ENCODE results near the gene GP9. TPM values are rescaled to one million over a fixed set of nuclear protein-coding genes. Genes with fewer than 3 reads are reported as not detected.

Gene GP9
- total RNA-seq, 3 donors from 2014 or later, result not detected

DNA sequence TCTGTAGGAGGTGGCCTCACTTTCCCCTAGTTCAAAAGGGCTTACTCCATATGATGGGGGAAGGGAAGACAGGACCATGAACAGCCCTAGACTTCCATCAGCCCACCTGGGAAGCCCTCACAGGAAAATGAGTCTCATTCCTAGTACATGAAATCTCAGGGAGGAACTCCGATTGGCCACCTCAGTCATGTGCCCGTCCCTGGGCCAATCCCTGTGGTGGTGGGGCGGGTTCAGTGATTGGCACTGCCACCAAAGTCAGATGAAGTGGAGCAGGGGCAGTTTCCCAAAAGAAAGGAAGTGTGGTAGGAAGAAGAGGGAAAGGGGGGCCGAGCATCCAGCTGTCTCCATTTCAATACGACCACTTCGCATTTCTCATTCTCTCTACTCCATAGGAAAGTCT, 25.9 kb upstream of the GP9 start:
- no peak overlapping the region for H3K4me3 Mint-ChIP-seq
- peak in 1 of 2 donors; percentile 57 for ATAC-seq

DNA sequence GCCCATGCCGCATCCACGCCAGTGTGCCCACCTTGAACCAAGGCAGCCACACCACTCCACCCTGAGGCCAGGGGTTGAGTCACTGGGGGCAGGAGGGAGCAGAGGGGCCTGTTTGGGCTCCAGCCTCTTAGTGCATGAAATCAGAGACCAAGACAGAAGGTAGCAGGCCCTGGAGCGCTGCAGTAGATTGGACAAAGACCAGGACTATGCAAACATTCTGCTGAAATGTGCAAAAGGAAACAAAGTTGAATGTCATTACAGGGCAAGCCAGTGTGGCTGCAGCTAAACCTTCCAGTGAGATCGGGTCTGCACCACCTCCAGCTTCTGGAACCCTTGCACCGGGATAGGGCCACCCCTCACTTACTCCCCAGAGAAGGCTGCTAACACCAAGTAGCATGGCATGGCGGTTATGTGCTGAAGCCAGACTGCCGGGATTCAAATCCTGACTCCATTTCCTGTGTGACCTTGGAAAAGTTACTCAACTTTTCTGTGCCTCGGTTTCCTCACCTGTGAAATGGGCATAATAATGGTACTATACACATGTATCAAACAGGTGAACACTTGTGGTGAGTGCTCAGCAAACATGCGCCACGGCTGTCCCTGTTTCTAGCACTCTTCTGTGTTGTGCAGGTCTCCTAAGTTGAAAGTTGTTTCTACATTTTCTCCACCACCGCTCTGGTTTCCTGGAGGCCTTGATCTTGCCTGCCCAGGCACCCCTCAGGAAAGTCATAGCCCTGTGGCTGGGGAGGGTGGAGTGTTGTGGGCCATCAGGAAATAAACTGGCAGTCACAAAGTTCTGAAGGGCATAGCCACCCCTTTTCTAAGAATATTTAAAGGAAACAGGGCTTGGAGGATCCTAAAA, 25.0 kb upstream of the GP9 start:
- Mint-ChIP-seq H3K36me3 (ENCODE audit: insufficient read depth) (no peaks in the 10 kb centered on the region), H3K4me3 (no peak overlapping the region), H3K9me3 (no peaks in the 10 kb centered on the region), H3K4me1 (ENCODE audit: low read depth) (peaks cover 12% of the 10 kb centered on the region), H3K27me3 (ENCODE audit: low read depth) (peaks cover 5% of the 10 kb centered on the region)
- no peak for ATAC-seq
- DNase-seq, result no peak

More for the DNA sequence above, 25.9 kb upstream of the GP9 start:
- H3K36me3 Mint-ChIP-seq (ENCODE audit: insufficient read depth), result no peaks in the 10 kb centered on the region
- DNase-seq, result no peak
- H3K4me1 Mint-ChIP-seq (ENCODE audit: low read depth), result peaks cover 10% of the 10 kb centered on the region
- H3K27me3 Mint-ChIP-seq (ENCODE audit: low read depth), result peaks cover 5% of the 10 kb centered on the region
- no peaks in the 10 kb centered on the region for H3K9me3 Mint-ChIP-seq

DNA sequence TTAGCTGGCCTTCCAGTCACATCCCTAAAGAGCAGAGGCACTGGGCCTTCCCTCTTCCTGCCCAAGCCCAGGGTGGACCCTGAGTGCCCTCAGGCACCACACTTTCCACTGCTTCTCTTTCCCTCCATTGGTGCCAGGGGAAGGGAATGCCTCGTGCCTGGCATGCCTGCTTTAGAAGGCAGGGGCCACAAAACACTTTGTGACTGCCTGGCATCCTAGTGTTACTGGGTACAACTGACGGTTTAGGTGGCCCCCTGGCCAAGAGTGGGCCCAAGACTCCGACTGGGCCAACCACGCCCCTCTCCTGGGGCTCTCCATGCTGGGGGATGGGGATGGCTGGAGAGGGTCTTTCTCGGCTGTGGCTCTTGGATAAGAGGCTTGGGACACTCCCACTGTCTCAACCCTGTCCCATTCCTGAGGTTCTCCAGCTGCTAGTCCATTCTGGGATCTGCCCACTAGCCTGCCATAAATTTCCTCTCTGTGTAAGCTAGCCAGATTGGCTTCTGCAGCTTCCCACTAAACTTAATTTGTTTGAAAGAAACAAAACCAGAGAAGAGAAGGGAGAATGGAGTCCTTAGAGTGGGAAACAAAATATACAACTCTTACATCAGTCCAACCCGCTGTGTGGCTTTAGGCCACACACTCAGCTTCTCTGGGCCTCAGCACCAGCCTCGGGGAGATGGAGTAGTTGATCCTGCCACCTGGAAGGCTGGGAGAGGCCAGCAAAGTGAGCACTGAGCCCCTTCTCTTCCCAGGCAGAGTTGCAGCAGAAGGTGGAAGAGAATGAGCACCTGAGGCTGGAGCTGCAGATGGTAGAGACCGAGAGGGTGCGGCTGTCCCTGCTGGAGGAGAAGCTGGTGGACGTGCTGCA, 24.1 kb upstream of the GP9 start:
- Mint-ChIP-seq H3K4me1 (ENCODE audit: low read depth) (peaks cover 12% of the 10 kb centered on the region), H3K9me3 (no peaks in the 10 kb centered on the region), H3K36me3 (ENCODE audit: insufficient read depth) (no peaks in the 10 kb centered on the region), H3K27me3 (ENCODE audit: low read depth) (peaks cover 5% of the 10 kb centered on the region), H3K4me3 (no peak overlapping the region)
- DNase-seq, result no peak
- ATAC-seq, result no peak

DNA sequence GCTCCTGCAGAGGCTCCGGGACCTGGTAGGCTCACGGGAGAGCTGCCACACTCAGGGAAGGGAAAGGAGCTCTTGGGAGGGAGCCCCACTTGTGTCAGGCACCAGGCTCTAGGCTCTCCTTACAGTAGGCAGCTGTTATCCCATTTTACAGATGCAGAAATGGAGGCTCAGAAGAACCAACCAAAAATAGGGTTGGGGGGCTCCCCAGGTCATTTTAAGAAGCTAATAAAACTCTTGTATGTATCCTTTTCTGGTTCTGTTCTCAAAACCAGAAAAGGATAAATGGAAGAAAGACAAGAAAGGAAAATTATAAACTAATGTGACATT, 23.5 kb upstream of the GP9 start:
- peaks cover 5% of the 10 kb centered on the region for H3K27me3 Mint-ChIP-seq (ENCODE audit: low read depth)
- H3K9me3 Mint-ChIP-seq, result no peaks in the 10 kb centered on the region
- peaks cover 12% of the 10 kb centered on the region for H3K4me1 Mint-ChIP-seq (ENCODE audit: low read depth)
- H3K36me3 Mint-ChIP-seq (ENCODE audit: insufficient read depth), result no peaks in the 10 kb centered on the region
- DNase-seq (no peak), ATAC-seq (no peak)
- no peak overlapping the region for H3K4me3 Mint-ChIP-seq

DNA sequence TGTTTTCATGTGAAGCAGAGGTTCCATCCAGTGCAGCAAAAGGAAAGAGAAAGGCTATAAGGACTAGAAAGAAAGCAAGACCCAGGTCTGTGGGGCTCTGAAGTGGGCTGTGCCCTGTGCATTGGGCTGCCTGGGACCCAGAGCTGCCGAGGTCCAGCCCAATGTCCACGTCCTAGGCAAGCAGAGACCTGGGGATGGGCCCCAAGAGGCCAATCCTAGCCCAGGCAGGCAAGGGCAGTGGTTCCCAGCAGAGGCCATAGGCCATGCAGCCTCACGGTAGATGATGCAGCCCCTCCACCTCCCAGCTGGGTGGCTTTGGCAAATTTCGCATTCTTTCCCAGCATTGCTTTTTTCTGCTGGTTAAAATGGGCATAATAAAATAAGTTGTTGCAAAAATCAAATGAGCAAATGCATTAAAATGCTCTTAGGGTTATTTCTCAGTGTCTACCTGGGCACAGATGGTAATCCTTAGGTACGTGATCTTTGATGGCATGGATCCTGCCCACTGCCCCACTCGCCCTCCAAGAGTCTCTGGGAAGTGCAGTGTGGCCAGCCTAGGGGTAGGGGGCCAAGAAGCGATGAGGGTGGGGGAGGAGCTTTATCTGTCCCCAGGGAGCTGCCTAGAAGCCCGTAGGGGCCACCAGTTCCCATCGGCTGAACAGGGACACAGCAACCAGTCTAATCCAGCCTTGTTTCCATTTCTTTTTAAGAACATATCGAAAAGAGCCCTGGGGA, 22.3 kb upstream of the GP9 start:
- H3K4me1 Mint-ChIP-seq (ENCODE audit: low read depth), result peaks cover 12% of the 10 kb centered on the region
- DNase-seq (no peak), ATAC-seq (no peak)
- no peak overlapping the region for H3K4me3 Mint-ChIP-seq
- H3K36me3 Mint-ChIP-seq (ENCODE audit: insufficient read depth), result no peaks in the 10 kb centered on the region
- peaks cover 9% of the 10 kb centered on the region for H3K27me3 Mint-ChIP-seq (ENCODE audit: low read depth)
- no peaks in the 10 kb centered on the region for H3K9me3 Mint-ChIP-seq

DNA sequence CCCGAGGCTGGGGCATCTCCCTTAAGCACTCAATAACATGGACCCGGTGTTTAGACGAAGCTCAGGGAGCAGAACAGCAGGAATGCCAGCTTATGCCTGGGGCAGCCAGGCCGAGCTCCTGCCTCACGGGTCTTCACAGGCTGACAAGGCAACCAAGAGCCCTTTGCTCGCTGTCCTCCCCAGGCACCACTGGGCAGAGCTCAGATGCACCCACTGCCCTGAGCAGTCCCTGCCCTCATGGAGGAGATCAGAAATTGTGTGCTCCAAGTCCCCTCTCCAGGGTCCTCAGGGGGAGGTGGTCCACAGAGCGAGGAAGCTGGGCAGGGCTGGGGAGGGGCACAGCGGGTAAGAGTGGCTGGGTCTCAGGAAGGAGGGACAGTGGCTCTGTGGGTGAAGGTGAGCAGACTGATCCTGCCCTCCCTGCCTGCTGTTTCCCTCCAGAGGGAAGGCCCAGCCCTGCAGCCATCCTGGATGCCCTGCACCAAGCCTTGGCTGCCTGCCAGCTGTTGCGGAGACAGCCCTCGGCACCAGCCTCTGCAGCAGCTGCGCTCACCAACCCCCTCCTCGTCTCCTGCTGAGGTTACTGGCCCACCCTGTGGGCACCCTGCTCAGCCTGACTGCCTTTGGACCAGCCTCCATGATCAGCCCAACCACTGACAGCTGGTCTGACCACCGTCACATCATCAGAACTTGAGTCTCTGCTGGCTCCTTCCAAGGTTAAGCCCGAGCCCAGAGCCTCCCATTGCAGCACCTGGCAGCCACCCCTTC, 21.1 kb upstream of the GP9 start:
- ATAC-seq, result no peak

DNA sequence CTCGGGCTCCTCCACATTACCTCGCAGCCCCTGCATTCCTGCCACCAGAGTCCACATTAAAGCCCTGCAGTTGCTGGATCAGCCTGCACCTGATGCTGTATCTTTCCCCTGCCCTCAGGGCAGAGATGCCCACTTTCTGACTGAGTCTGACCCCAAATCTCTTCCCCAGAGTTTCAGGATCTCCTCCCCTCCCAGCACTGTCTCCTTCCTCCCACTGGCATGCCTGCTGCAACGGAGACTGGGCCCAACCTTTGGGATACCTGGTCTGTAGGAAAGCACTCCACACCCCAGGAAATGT, 20.6 kb upstream of the GP9 start:
- H3K4me1 Mint-ChIP-seq (ENCODE audit: low read depth), result peaks cover 12% of the 10 kb centered on the region
- ATAC-seq (no peak), DNase-seq (no peak)
- H3K4me3 Mint-ChIP-seq, result no peak overlapping the region
- peaks cover 13% of the 10 kb centered on the region for H3K27me3 Mint-ChIP-seq (ENCODE audit: low read depth)
- H3K36me3 Mint-ChIP-seq (ENCODE audit: insufficient read depth), result no peaks in the 10 kb centered on the region
- H3K9me3 Mint-ChIP-seq, result no peaks in the 10 kb centered on the region

More for the DNA sequence above, 21.1 kb upstream of the GP9 start:
- Mint-ChIP-seq H3K4me3 (no peak overlapping the region), H3K36me3 (ENCODE audit: insufficient read depth) (no peaks in the 10 kb centered on the region), H3K27me3 (ENCODE audit: low read depth) (peaks cover 9% of the 10 kb centered on the region), H3K9me3 (no peaks in the 10 kb centered on the region), H3K4me1 (ENCODE audit: low read depth) (peaks cover 12% of the 10 kb centered on the region)
- no peak for DNase-seq

DNA sequence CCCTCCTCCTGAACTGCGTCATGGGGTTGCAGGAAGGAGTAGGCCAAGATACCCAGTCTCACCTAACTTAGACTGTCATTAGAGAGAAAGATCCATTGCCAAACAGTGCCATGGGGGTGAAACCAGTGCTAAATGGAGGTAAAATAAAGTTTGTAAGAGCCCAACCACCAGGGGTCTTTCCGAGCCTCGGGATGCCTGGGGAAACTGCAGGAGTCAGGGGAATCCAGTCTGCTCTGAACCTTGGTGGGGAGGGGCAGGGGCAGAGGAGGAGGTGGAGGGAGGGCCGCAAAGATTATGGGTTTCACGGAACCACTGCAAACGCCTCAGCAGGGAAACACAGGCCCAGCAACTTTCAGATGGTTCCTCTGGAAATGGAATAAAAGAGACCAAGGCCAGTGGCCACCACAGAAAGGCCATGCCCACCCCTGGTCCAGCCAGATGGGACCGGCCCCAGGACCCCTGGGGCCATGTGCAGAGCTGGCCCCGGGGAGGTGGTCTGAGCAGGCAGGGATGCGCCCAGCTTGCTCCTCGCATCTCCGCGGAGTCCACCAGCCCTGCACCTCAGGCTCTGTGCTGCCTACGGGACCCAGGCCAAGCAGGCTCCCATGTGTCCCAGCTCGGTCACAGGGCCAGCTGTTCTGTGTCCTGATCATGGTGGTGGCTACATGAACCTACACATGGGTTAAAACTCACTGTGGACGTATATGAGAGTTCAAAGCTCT, 19.8 kb upstream of the GP9 start:
- Mint-ChIP-seq H3K9me3 (no peaks in the 10 kb centered on the region), H3K36me3 (ENCODE audit: insufficient read depth) (no peaks in the 10 kb centered on the region), H3K4me1 (ENCODE audit: low read depth) (peaks cover 4% of the 10 kb centered on the region), H3K4me3 (no peak overlapping the region), H3K27me3 (ENCODE audit: low read depth) (peaks cover 13% of the 10 kb centered on the region)
- DNase-seq (no peak), ATAC-seq (no peak)

DNA sequence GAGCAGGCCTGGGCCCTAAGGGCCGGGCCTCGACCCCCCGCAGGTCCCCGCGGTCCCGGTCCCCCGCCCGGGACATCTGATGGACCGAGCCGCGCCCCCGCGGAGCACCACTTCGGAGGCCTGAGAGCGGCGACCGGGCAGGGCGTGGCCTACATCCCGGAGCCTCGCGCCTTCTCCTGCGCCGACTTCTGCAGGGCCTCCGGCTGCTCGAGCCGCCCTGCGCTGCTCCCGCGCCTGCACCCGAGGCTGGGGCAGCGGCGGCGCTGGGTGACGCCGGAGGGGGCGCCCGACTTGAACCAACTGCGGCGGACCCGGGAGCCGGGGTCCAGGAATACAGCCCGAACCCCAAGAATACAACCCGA, 14.9 kb upstream of the GP9 start:
- H3K4me3 Mint-ChIP-seq, result peak overlapping the region; percentile 31
- H3K27me3 Mint-ChIP-seq (ENCODE audit: low read depth), result peaks cover 7% of the 10 kb centered on the region
- no peaks in the 10 kb centered on the region for H3K36me3 Mint-ChIP-seq (ENCODE audit: insufficient read depth)
- ATAC-seq (peak; percentile 91), DNase-seq (peak; percentile 29)
- peaks cover 6% of the 10 kb centered on the region for H3K9me3 Mint-ChIP-seq
- no peaks in the 10 kb centered on the region for H3K4me1 Mint-ChIP-seq (ENCODE audit: low read depth)

DNA sequence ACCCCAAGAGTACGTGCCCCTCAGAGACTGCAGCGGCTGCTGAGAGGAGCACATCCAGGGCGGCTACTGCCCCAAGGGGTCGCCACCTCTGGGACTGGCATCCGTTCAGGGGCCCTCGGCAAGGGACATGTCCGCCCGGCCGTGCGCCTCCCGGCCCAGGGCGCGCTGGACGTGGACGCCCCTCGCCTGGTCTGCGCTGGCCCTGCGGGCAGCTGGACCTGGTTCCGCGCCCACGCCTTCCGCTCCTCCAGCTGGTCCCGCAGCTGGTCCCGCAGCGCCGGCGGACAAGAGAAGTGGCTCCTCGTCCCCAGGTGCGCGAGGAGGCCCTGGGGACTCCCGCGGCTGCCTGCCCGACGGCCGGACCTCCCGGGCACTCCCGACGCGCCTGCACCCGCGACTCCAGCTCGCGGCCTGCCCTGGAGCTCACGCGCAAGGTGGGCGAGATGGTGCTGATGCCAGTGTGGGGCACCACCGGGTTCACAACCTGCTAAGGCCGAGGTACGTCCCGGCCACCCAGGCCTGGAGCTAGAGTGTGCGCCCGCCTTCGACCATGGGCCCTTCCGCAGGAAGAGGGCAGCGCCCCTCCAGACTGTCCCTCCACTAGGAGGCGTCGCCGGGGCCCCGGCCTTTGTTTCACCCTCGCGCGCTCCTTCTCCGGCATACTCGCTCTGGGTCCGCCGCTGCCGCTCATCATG, 14.4 kb upstream of the GP9 start:
- H3K4me1 Mint-ChIP-seq (ENCODE audit: low read depth), result no peaks in the 10 kb centered on the region
- H3K36me3 Mint-ChIP-seq (ENCODE audit: insufficient read depth), result no peaks in the 10 kb centered on the region
- H3K9me3 Mint-ChIP-seq, result peaks cover 6% of the 10 kb centered on the region
- ATAC-seq (peak; percentile 66 to 70), DNase-seq (peak; percentile 24)
- H3K27me3 Mint-ChIP-seq (ENCODE audit: low read depth), result peaks cover 7% of the 10 kb centered on the region
- H3K4me3 Mint-ChIP-seq, result no peak overlapping the region

DNA sequence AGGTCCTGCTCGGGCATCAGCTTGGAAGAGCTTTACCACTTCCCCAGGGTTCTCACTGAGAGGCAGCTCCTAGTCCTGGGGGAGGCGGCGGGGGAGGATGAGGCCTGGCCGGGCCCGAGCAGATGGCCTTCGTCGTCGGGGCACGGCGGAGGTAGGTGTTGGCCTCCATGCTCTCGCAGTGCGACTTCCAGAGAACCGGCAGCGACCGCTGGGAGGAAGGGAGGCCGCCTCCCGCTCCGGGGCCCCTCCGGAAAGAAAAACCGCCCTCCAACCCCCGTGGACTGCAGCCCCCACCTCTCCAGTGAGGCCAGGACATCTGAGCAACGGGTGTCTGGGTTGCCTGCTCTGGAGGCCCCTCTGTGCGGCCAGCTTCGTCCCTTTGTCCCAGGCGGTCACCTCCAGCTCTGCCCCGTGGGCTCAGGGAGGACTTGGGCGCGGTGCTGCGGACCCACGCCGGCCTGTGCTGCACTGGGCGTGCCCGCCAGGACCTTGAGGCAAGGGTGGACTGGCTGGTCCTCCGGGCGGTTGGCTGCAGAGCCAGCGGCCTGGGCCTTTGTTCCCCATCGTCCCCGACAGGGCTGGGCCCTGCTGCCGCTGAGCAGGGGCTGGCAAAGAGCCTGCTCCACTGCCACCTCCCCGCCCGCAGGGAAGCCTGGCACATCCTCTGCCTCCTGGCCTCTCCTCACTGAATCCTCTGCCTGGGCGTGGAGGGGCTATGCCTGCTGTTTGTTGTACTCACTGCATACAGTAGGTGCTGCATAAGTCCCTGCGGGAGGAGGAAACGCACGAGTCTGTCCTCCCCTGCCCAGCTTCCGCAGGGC, 13.6 kb upstream of the GP9 start:
- no peaks in the 10 kb centered on the region for H3K4me1 Mint-ChIP-seq (ENCODE audit: low read depth)
- no peaks in the 10 kb centered on the region for H3K36me3 Mint-ChIP-seq (ENCODE audit: insufficient read depth)
- peaks cover 7% of the 10 kb centered on the region for H3K27me3 Mint-ChIP-seq (ENCODE audit: low read depth)
- H3K4me3 Mint-ChIP-seq, result peak overlapping the region; percentile 33
- DNase-seq, result no peak
- ATAC-seq, result no peak
- H3K9me3 Mint-ChIP-seq, result peaks cover 6% of the 10 kb centered on the region

DNA sequence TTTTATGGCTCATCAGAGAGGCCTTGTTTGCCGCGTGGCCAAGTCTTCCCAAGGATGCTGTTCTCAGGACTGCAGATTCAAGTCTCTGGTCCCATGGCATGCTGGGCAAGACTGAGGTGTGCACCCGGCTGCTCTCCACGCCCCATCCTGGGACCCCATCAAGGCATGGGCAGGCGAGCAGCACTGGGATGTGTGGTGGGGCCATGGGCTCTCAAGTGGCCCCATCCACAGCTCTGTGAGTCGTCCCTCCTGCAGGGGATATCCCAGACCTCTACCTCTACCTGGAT, 13.1 kb upstream of the GP9 start:
- H3K9me3 Mint-ChIP-seq, result peaks cover 6% of the 10 kb centered on the region
- H3K4me1 Mint-ChIP-seq (ENCODE audit: low read depth), result no peaks in the 10 kb centered on the region

More for the DNA sequence above, 13.1 kb upstream of the GP9 start:
- H3K4me3 Mint-ChIP-seq, result peak overlapping the region; percentile 33
- peaks cover 4% of the 10 kb centered on the region for H3K27me3 Mint-ChIP-seq (ENCODE audit: low read depth)
- ATAC-seq (no peak), DNase-seq (no peak)
- no peaks in the 10 kb centered on the region for H3K36me3 Mint-ChIP-seq (ENCODE audit: insufficient read depth)

All from activated T-cell treated with anti-CD3 and anti-CD28 coated beads, Interleukin-2, amount 50 U/mL, for 4 hours (primary cell).